BE2C (cell line): ENCODE results near the gene MYOD1.

Experiments used
- DNase-seq: peaks from one replicate; pipeline ENCODE4 v3.0.0-alpha.2; 2020
- H3K27me3 ChIP-seq: fragments of 250-450 bp; sonication (Bioruptor Pico); 2 replicates; pipeline ENCODE4 v1.5.1; 2020; ENCODE audit warnings: mild to moderate bottlenecking
- H3K36me3 ChIP-seq: fragments of 250-450 bp; sonication (Bioruptor Pico); 2 replicates; pipeline ENCODE4 v1.5.1; 2020; ENCODE audit warnings: mild to moderate bottlenecking
- H3K4me1 ChIP-seq: fragments of 250-450 bp; sonication (Bioruptor Pico); 2 replicates; pipeline ENCODE4 v1.5.1; 2020
- H3K4me3 ChIP-seq: 2 replicates; pipeline ENCODE4 v1.5.1; 2011; ENCODE audit warnings: low read depth, low read length
- H3K9me3 ChIP-seq: fragments of 250-450 bp; sonication (Bioruptor Pico); 2 replicates; pipeline ENCODE4 v1.5.1; 2020
- CTCF ChIP-seq: IDR thresholded peaks from 2 replicates; pipeline ENCODE4 v1.5.1; 2012; ENCODE audit warnings: mild to moderate bottlenecking, low read depth, low read length

MYOD1 gene

GRCh38 chr11:17748761-17749721, 29.7 kb downstream of the MYOD1 start:
- H3K36me3 ChIP-seq: no peaks in the 10 kb centered on the region
- no peak for DNase-seq
- H3K27me3 ChIP-seq: no peaks in the 10 kb centered on the region
- H3K4me1 ChIP-seq: no peaks in the 10 kb centered on the region
- no peak overlapping the region for H3K4me3 ChIP-seq
- no peak for TF ChIP-seq CTCF
- H3K9me3 ChIP-seq: no peaks in the 10 kb centered on the region

- no peaks in the 10 kb centered on the region for H3K9me3 ChIP-seq
Observed at GRCh38 chr11:17750013-17750800, 30.8 kb downstream of the MYOD1 start.

DNA sequence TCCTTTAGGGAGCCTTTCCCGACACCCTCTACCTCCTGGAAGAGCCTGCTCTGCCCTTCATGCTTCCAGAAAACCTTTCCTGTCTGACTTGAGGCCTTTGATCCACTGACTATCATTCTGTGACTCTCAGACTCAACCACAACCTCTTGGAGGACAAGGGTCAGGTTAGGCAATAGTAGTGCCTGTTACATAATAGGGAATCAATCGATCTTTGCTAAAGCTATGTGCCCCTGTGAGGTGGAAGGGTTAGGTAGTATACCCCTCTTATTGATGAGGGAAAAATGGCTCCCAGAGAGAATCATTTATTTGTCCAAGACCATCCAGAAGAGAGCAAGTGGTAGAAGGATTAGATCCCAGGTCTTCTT, 31.4 kb downstream of the MYOD1 start:
- no peak for TF ChIP-seq CTCF
- no peaks in the 10 kb centered on the region for H3K36me3 ChIP-seq
- no peaks in the 10 kb centered on the region for H3K9me3 ChIP-seq
- no peaks in the 10 kb centered on the region for H3K27me3 ChIP-seq
- DNase-seq: no peak
- no peaks in the 10 kb centered on the region for H3K4me1 ChIP-seq
- H3K4me3 ChIP-seq: no peak overlapping the region

More at GRCh38 chr11:17750013-17750800, 30.8 kb downstream of the MYOD1 start:
- DNase-seq: no peak
- no peaks in the 10 kb centered on the region for H3K27me3 ChIP-seq
- H3K4me3 ChIP-seq: no peak overlapping the region
- no peak for TF ChIP-seq CTCF
- no peaks in the 10 kb centered on the region for H3K4me1 ChIP-seq
- H3K36me3 ChIP-seq: no peaks in the 10 kb centered on the region

- H3K4me3 ChIP-seq: no peak overlapping the region
- no peak for DNase-seq
- TF ChIP-seq CTCF: no peak
- no peaks in the 10 kb centered on the region for H3K27me3 ChIP-seq
- H3K36me3 ChIP-seq: no peaks in the 10 kb centered on the region
- H3K9me3 ChIP-seq: no peaks in the 10 kb centered on the region
- no peaks in the 10 kb centered on the region for H3K4me1 ChIP-seq
Observed at GRCh38 chr11:17751558-17751957, 32.2 kb downstream of the MYOD1 start.

GRCh38 chr11:17752144-17752543, 32.8 kb downstream of the MYOD1 start:
- Histone ChIP-seq H3K36me3 (no peaks in the 10 kb centered on the region), H3K4me1 (no peaks in the 10 kb centered on the region), H3K4me3 (no peak overlapping the region), H3K9me3 (no peaks in the 10 kb centered on the region), H3K27me3 (no peaks in the 10 kb centered on the region)
- no peak for TF ChIP-seq CTCF
- no peak for DNase-seq
